CD4-positive, CD25-positive, alpha-beta regulatory T cell (primary cell): Measurements from ENCODE around the gene XAB2. TPM values are rescaled to one million over a fixed set of nuclear protein-coding genes. Genes with fewer than 3 reads are reported as not detected.

ENCODE experiments used
- ATAC-seq, 2 donors: fragments of 150-1000 bp; cut with Tn5 transposase; one replicate each; pipeline ENCODE4 v1.10.0; 2021; ENCODE audit warnings: low read depth in 2 of 2, moderate number of reproducible peaks in 2 of 2, moderate library complexity in 1 of 2
- DNase-seq, 3 donors: peaks; one replicate each; pipeline versions ENCODE4 v3.0.0 to v3.0.0-alpha.2; 2012 to 2022; ENCODE audit warnings: mixed read lengths in 1 of 3
- H3K27ac ChIP-seq: one replicate; pipeline ENCODE4 v1.7.0; 2013; ENCODE audit warnings: mild to moderate bottlenecking, low read length; ENCODE audit not compliant: insufficient read depth, poor library complexity, severe bottlenecking
- H3K27me3 ChIP-seq: one replicate; pipeline ENCODE4 v1.7.0; 2013; ENCODE audit warnings: low read length; ENCODE audit not compliant: control insufficient read depth, insufficient read depth
- H3K36me3 ChIP-seq: one replicate; pipeline ENCODE4 v1.7.0; 2013; ENCODE audit warnings: mild to moderate bottlenecking, low read length, moderate library complexity; ENCODE audit not compliant: control insufficient read depth, insufficient read depth
- H3K4me1 ChIP-seq: 2 replicates; pipeline ENCODE4 v1.7.0; 2013; ENCODE audit warnings: mild to moderate bottlenecking, low read length; ENCODE audit not compliant: insufficient read depth, control insufficient read depth, poor library complexity, severe bottlenecking
- H3K4me3 ChIP-seq: one replicate; pipeline ENCODE4 v1.7.0; 2013; ENCODE audit warnings: low read depth, mild to moderate bottlenecking, low read length, moderate library complexity
- H3K9me3 ChIP-seq, 2 experiments: 1 replicate in 1 of 2; 2 replicates in 1 of 2; pipeline ENCODE4 v1.7.0; 2013; ENCODE audit warnings: low read length in 2 of 2, mild to moderate bottlenecking in 1 of 2, moderate library complexity in 1 of 2; ENCODE audit not compliant: control insufficient read depth in 2 of 2
- H3K27ac Mint-ChIP-seq, 3 donors: one replicate each; pipeline ENCODE4 v1.8.0; 2020 to 2022; ENCODE audit warnings: mild to moderate bottlenecking in 3 of 3, mixed read lengths in 3 of 3, moderate library complexity in 2 of 3
- H3K27me3 Mint-ChIP-seq: one replicate; pipeline ENCODE4 v1.8.0; 2022; ENCODE audit warnings: mild to moderate bottlenecking, mixed read lengths
- H3K36me3 Mint-ChIP-seq: one replicate; pipeline ENCODE4 v1.8.0; 2020; ENCODE audit warnings: mixed read lengths
- H3K4me1 Mint-ChIP-seq, 4 donors: one replicate each; pipeline ENCODE4 v1.8.0; 2020 to 2022; ENCODE audit warnings: mixed read lengths in 4 of 4, mild to moderate bottlenecking in 1 of 4
- H3K4me3 Mint-ChIP-seq, 4 donors: one replicate each; pipeline ENCODE4 v1.8.0; 2020 to 2022; ENCODE audit warnings: mild to moderate bottlenecking in 4 of 4, mixed read lengths in 4 of 4, moderate library complexity in 3 of 4
- H3K9me3 Mint-ChIP-seq, 7 donors: one replicate each; pipeline ENCODE4 v1.8.0; 2020 to 2022; ENCODE audit warnings: mixed read lengths in 7 of 7, mild to moderate bottlenecking in 3 of 7, moderate library complexity in 2 of 7
- polyA plus RNA-seq, 4 donors: library from polyadenylated mRNA; unstranded; fragments of 300-500 nt; fragmentation: Illumina TruSeq; gene quantifications; one replicate each; pipeline ENCODE4 v1.2.3, GENCODE V29; 2021
- total RNA-seq: library from RNA; stranded (reverse); gene quantifications from one replicate; pipeline ENCODE4 v1.2.3, GENCODE V29; 2022

The XAB2 gene
- total and polyA plus RNA-seq, 5 donors from 2014 or later = 7.7 to 62.5 (median 10.2) TPM

- H3K9me3 ChIP-seq = no peaks in the 10 kb centered on the region
- H3K9me3 Mint-ChIP-seq = no peaks in the 10 kb centered on the region
- H3K27me3 ChIP-seq = no peaks in the 10 kb centered on the region
- peak; percentile 90 to 92 (median 90) for DNase-seq
- peak within 1 kb of the TSS; percentile 84 to 94 (median 88) for H3K4me3 Mint-ChIP-seq
- H3K27ac Mint-ChIP-seq = peak within 1 kb of the TSS; percentile 85 to 93 (median 91)
- H3K4me3 ChIP-seq = peak within 1 kb of the TSS; percentile 62
- ATAC-seq = peak; percentile 96
- peaks cover 0 to 60% (median 18%) of the 10 kb centered on the region in 4 donors for H3K4me1 Mint-ChIP-seq
- no peaks in the 10 kb centered on the region for H3K27me3 Mint-ChIP-seq
- peak within 1 kb of the TSS; percentile 90 for H3K27ac ChIP-seq
- peaks cover 11% of the 10 kb centered on the region for H3K36me3 Mint-ChIP-seq
- peaks cover 34% of the 10 kb centered on the region for H3K4me1 ChIP-seq
- H3K36me3 ChIP-seq = peaks cover 13% of the 10 kb centered on the region
These were observed 7.5 kb upstream of the XAB2 start, which contains the start of gene STXBP2 for GRCh38 chr19:7636691-7637373. Gene STXBP2, plus strand, starts transcription at chr19:7637110. Its CDS starts 40 bp downstream, at chr19:7637150.

GRCh38 chr19:7636317-7636690 lies 7.0 kb upstream of the XAB2 start:
- peaks cover 34% of the 10 kb centered on the region for H3K4me1 ChIP-seq
- Mint-ChIP-seq H3K9me3 (no peaks in the 10 kb centered on the region), H3K27me3 (no peaks in the 10 kb centered on the region), H3K4me1 (peaks cover 0 to 64% (median 18%) of the 10 kb centered on the region in 4 donors), H3K36me3 (peaks cover 11% of the 10 kb centered on the region), H3K4me3 (peak overlapping the region; percentile 15 to 89 (median 85)), H3K27ac (peak overlapping the region; percentile 85 to 93 (median 91))
- ATAC-seq = no peak
- H3K9me3 ChIP-seq = no peaks in the 10 kb centered on the region
- peak overlapping the region; percentile 90 for H3K27ac ChIP-seq
- no peak for DNase-seq
- H3K36me3 ChIP-seq = peaks cover 14% of the 10 kb centered on the region
- no peak overlapping the region for H3K4me3 ChIP-seq
- H3K27me3 ChIP-seq = no peaks in the 10 kb centered on the region

GRCh38 chr19:7635670-7636069 lies 6.3 kb upstream of the XAB2 start:
- Mint-ChIP-seq H3K4me1 (peaks cover 0 to 69% (median 21%) of the 10 kb centered on the region in 4 donors), H3K4me3 (peak overlapping the region; percentile 79 to 89 (median 85)), H3K27ac (peak overlapping the region; percentile 85 to 93 (median 91)), H3K27me3 (no peaks in the 10 kb centered on the region), H3K36me3 (peaks cover 11% of the 10 kb centered on the region), H3K9me3 (no peaks in the 10 kb centered on the region)
- DNase-seq (no peak), ATAC-seq (no peak)
- Histone ChIP-seq H3K27ac (no peak overlapping the region), H3K36me3 (peaks cover 14% of the 10 kb centered on the region), H3K27me3 (no peaks in the 10 kb centered on the region), H3K9me3 (no peaks in the 10 kb centered on the region), H3K4me1 (peaks cover 37% of the 10 kb centered on the region), H3K4me3 (no peak overlapping the region)

- no peaks in the 10 kb centered on the region for H3K27me3 ChIP-seq
- H3K9me3 ChIP-seq = no peaks in the 10 kb centered on the region
- Mint-ChIP-seq H3K9me3 (no peaks in the 10 kb centered on the region), H3K27ac (peak within 1 kb of the TSS in 1 of 3 donors; percentile 32), H3K4me3 (peak within 1 kb of the TSS; percentile 29 to 89 (median 59)), H3K36me3 (peaks cover 7% of the 10 kb centered on the region), H3K27me3 (peaks cover 7% of the 10 kb centered on the region), H3K4me1 (peaks cover 5 to 74% (median 22%) of the 10 kb centered on the region in 4 donors)
- DNase-seq (no peak), ATAC-seq (no peak)
- peaks cover 4% of the 10 kb centered on the region for H3K36me3 ChIP-seq
- no peak within 1 kb of the TSS for H3K4me3 ChIP-seq
- H3K27ac ChIP-seq = no peak within 1 kb of the TSS
- H3K4me1 ChIP-seq = peaks cover 42% of the 10 kb centered on the region
These were observed 4.4 kb upstream of the XAB2 start, which contains the start of gene PCP2 for GRCh38 chr19:7633698-7634097. Gene PCP2, minus strand, starts transcription at chr19:7633719. Its CDS starts 262 bp downstream, at chr19:7633457.

- Mint-ChIP-seq H3K27me3 (peaks cover 7% of the 10 kb centered on the region), H3K27ac (no peak overlapping the region), H3K4me1 (peaks cover 5 to 72% (median 31%) of the 10 kb centered on the region in 4 donors), H3K4me3 (peak overlapping the region in 2 of 4 donors; percentile 26 to 53), H3K36me3 (peaks cover 7% of the 10 kb centered on the region), H3K9me3 (no peaks in the 10 kb centered on the region)
- no peaks in the 10 kb centered on the region for H3K27me3 ChIP-seq
- peaks cover 44% of the 10 kb centered on the region for H3K4me1 ChIP-seq
- ATAC-seq (no peak), DNase-seq (no peak)
- no peak overlapping the region for H3K27ac ChIP-seq
- H3K36me3 ChIP-seq = peaks cover 7% of the 10 kb centered on the region
- H3K4me3 ChIP-seq = no peak overlapping the region
- H3K9me3 ChIP-seq = no peaks in the 10 kb centered on the region
These were observed 3.2 kb upstream of the XAB2 start for GRCh38 chr19:7632340-7633203.

GRCh38 chr19:7631577-7631976 lies 2.2 kb upstream of the XAB2 start:
- peaks cover 7% of the 10 kb centered on the region for H3K27me3 Mint-ChIP-seq
- Histone ChIP-seq H3K4me3 (no peak overlapping the region), H3K27me3 (no peaks in the 10 kb centered on the region), H3K36me3 (peaks cover 15% of the 10 kb centered on the region), H3K4me1 (peaks cover 38% of the 10 kb centered on the region), H3K27ac (no peak overlapping the region), H3K9me3 (no peaks in the 10 kb centered on the region)
- no peaks in the 10 kb centered on the region for H3K9me3 Mint-ChIP-seq
- peak overlapping the region; percentile 52 to 75 (median 62) for H3K4me3 Mint-ChIP-seq
- no peak overlapping the region for H3K27ac Mint-ChIP-seq
- DNase-seq (no peak), ATAC-seq (no peak)
- H3K36me3 Mint-ChIP-seq = peaks cover 10% of the 10 kb centered on the region
- peaks cover 5 to 71% (median 29%) of the 10 kb centered on the region in 4 donors for H3K4me1 Mint-ChIP-seq

- Histone ChIP-seq H3K9me3 (no peaks in the 10 kb centered on the region), H3K27me3 (no peaks in the 10 kb centered on the region), H3K27ac (peak overlapping the region; percentile 95), H3K4me1 (peaks cover 28% of the 10 kb centered on the region), H3K4me3 (peak overlapping the region; percentile 98), H3K36me3 (peaks cover 37% of the 10 kb centered on the region)
- Mint-ChIP-seq H3K27me3 (peaks cover 7% of the 10 kb centered on the region), H3K9me3 (no peaks in the 10 kb centered on the region), H3K36me3 (peaks cover 10% of the 10 kb centered on the region), H3K4me1 (peaks cover 5 to 50% (median 22%) of the 10 kb centered on the region in 4 donors), H3K27ac (peak overlapping the region; percentile 98 to 100 (median 98)), H3K4me3 (peak overlapping the region; percentile 92 to 98 (median 97))
- ATAC-seq (no peak), DNase-seq (no peak)
These were observed 595 bp downstream of the XAB2 start for GRCh38 chr19:7628589-7629311.
